ENCODE data around the gene SLC36A2.

SLC36A2 gene

DNA sequence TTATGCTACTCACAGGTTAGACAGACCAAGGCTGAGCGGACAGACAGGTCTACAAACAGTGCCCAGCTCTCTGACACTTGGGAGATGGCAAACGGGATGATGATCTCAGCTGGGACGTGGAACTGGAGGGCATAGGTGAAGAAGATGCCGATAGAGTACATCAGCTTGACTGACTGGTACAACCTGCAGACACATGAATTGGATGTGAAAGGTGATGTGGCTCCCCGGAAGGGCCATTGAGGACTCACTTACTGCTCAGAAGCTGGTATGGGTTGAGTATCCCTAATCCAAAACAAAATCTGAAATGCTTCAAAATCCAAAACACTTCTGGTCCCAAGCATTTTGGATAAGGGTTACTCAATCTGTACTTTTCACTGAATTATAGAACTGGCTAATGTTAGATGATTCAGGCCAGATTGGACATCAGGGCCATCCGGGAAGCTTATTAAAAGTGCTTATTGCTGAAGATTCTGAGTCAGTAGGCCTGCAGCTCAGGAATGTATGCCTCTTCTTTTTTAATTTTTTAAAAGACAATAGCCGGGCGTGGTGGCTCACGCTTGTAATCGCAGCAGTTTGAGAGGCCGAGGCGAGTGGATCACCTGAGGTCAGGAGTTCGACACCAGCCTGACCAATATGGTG lies 66.2 kb downstream of the SLC36A2 start:
- DNase-seq = no peak

DNA sequence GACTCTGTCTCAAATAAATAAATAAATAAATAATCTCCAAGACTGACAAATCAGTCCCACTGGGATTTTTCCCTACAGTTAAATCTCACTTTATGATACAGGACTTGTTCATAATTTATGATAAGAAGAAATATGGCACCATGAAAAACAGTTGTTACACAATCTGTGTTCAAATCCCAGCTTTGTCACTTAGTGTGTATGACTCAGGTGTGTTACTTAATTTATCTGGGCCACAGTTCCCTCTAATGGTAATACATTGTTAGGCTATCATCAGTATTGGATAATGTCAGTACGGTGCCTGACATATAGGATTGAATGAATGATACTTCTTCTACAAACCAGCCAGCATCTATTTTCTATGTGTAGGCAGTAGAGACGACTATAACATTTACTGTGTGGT lies 66.9 kb downstream of the SLC36A2 start:
- DNase-seq = no peak

DNA sequence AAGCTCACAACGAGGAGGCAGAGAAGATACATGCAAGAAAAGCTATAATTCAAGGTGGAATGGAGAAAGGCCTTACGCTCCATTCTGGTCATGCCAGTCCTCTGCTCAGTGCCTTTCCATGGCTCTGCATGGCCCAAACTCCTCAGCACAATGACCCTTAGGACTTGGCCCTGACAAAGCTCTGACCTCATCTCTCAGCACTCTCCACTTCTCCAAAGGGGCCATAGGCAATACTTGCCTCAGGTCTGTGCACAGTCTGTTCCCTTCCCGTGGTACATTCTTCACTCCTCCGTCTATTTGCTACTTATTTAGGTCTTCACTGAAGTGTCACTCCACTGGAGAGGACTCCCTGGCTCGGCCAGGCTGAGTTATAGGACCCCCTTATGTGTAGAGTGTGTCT lies 68.5 kb downstream of the SLC36A2 start:
- no peak for DNase-seq

DNA sequence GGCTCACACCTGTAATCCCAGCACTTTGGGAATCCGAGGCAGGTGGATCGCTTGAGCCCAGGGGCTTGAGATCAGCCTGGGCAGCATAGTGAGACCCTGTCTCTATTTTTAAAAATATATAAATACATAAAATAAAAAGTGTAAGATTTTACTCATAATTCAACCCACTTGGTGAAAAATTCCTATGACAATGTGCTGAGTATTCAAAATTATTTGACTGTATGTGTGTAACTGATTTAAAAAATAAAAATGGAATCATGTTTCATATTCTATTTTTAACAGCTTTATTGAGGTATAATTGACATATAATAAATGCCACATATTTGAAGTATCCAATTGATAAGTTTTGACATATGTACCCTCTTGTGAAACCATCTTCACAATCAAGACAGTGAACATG lies 71.6 kb downstream of the SLC36A2 start:
- DNase-seq = no peak

DNA sequence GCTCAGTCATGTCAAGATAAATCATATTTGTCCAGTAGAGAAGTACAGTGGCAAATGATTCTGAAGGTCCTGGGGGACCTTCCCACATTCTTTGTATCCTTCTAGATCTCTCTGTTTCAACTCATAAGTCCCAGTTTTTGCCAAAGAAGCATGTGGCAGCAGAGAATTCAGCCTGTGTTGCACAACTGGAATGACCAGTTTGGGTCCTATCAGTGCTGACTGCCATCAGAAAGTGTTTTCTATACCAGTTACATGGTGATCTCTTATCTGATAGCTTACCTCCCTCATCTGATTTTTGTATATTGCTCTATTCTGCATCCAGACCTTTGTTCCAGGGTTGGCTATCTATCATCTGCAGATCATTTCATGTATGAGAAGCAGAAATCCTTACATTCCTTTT lies 72.7 kb downstream of the SLC36A2 start:
- DNase-seq = no peak

DNA sequence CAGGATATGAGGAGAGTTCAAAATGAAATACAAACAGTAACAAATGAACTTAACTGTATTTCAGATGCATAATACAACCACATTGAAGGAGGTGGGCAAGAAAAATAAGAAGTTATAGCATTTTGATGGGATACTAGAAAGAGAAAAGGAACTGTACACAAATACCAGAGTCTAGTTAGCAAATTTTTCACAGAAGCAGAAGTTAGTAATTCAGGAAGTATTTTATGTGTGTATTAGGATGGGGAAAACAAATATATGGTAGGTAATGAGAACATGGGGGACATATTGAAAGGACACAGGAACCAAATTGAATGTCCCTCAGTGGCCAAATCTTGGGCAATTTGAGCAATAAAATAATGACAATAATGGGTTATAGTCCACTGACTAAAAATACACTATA lies 76.0 kb downstream of the SLC36A2 start:
- DNase-seq = no peak

DNA sequence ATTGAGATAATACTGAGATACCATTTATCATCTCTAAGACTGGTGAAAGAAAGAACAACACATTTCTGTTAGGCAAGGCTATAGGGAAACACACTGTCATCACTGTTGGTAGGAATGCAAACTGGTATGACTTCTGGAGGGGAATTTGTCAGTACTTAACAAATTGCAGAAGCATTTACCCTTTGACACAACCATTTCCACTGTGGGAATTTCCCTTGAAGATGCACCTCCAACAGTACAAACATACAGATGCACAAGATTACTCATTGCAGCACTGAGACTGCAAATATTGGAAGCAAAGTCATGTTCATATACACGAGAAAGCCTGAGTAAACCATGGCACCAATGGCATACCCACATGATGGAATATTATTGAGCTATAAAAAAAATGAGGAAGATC lies 76.8 kb downstream of the SLC36A2 start:
- DNase-seq = no peak

DNA sequence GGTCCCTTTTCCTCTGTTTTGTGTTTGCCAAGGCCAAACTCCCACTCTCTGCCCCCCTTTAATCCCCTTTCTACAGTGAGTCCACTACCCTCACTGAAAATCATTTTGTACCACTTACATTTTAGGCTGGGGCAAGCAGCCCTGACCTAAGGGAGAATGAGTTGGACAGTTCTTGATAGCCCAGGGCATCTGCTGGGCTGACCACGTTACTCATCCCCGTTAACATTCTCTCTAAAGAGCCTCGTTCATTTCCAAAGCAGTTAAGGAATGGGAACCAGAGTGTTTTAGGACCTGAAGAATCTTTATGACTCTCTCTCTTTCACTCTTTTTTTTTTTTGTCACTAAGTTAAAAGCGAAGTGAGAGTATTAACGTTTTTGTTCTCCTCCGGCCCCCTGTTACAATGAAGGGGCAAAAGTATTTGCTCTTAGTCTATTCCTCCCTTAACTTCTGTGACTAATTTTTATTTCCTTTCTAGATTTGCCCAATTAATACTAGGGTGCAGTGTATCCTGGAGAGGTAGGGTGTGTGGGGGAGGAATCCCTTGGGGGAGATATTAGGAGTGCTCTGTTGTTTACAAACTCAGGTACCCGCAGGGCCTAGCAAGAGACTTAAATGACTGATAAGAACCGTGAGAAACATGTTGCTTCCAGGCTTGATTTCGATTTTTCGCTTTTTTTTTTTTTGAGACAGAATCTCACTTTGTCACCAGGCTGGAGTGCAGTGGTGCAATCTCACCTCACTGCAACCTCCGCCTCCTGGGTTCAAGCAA lies 79.7 kb downstream of the SLC36A2 start:
- no peak for DNase-seq

Data from activated naive CD4-positive, alpha-beta T cell treated with anti-CD3 and anti-CD28 coated beads, Interleukin-2, amount 50 U/mL, for 16 hours (primary cell).